Stimulated activated naive CD8-positive, alpha-beta T cell treated with anti-CD3 and anti-CD28 coated beads, Interleukin-15, Interleukin-2, amounts not matched to agents 100 ng/mL and 50 ng/mL, for 24 hours (primary cell): Measurements from ENCODE around the gene L3MBTL4.

Experiments
- H3K27ac Mint-ChIP-seq: one replicate; pipeline ENCODE4 v1.8.0; 2021; ENCODE audit warnings: mild to moderate bottlenecking, mixed read lengths
- H3K27me3 Mint-ChIP-seq: one replicate; pipeline ENCODE4 v1.8.0; 2021; ENCODE audit warnings: mixed read lengths
- H3K36me3 Mint-ChIP-seq: one replicate; pipeline ENCODE4 v1.8.0; 2021; ENCODE audit warnings: low read depth, mixed read lengths
- H3K4me1 Mint-ChIP-seq: one replicate; pipeline ENCODE4 v1.8.0; 2021; ENCODE audit warnings: low read depth, mixed read lengths
- H3K4me3 Mint-ChIP-seq: one replicate; pipeline ENCODE4 v1.8.0; 2021; ENCODE audit warnings: mild to moderate bottlenecking, mixed read lengths
- H3K9me3 Mint-ChIP-seq: one replicate; pipeline ENCODE4 v1.8.0; 2021; ENCODE audit warnings: mixed read lengths

The L3MBTL4 gene

DNA sequence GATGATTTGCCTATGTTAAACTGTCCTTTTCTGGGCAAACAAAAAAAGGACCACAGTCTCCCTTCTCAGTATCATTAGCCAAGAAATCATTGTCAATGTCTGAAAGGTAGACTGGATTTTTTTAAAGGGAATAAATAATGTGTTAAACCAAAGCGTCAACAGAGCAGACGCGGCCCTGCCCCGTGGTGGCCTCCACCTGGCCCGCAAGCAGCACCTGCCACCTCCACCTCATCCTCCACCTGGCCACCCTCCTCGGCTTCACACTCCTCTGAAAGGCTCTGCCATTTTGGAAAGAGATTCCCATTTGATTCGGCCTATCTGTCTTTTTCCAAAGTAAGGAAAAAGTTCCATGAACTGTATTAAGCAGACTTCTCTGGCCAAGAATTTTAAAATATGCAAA lies 451.4 kb downstream of the L3MBTL4 start:
- Mint-ChIP-seq H3K4me3 (no peak overlapping the region), H3K36me3 (no peaks in the 10 kb centered on the region), H3K27ac (no peak overlapping the region), H3K4me1 (peaks cover 15% of the 10 kb centered on the region), H3K27me3 (no peaks in the 10 kb centered on the region), H3K9me3 (no peaks in the 10 kb centered on the region)

- Mint-ChIP-seq H3K9me3 (no peaks in the 10 kb centered on the region), H3K4me1 (peaks cover 15% of the 10 kb centered on the region), H3K4me3 (no peak overlapping the region), H3K27ac (no peak overlapping the region), H3K36me3 (no peaks in the 10 kb centered on the region), H3K27me3 (no peaks in the 10 kb centered on the region)
Measured at GRCh38 chr18:5962362-5962761, 452.3 kb downstream of the L3MBTL4 start.

GRCh38 chr18:5961828-5962150 lies 452.9 kb downstream of the L3MBTL4 start:
- peaks cover 15% of the 10 kb centered on the region for H3K4me1 Mint-ChIP-seq

DNA sequence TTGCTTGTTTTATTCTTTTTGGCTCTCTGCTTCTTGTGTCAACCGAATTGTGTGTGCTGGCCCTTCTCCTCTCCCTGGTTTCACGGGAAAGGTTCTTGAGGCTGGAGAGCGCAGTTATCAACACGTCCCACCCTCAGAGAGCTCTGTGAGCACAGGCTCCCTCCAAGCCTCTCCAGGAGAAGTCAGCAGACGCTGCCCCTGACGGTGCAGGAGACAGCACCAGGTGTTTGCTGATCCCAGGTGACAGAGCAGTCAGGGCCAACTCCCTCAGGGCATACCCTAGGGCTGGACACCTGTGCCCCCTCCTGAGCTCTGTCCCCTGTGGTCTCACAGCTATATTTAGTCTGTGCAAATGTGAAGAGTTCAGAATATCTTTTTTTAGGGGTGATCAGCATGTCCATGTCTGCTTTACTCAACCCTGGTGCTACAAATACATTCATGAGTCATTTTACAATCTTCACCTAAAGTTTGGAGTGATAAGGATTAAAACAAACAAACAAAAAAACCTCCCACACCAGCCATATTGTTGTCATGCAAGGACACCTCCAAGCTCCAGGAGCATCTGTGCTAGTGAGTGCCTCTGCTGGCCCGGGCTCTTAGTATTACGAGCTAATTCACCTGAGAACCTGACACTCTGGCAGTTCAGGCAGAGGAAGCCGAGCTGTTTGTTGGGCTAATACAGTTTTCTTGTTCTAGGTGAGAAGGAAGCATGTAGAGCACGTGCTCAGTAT lies 453.4 kb downstream of the L3MBTL4 start:
- H3K36me3 Mint-ChIP-seq: no peaks in the 10 kb centered on the region
- H3K9me3 Mint-ChIP-seq: no peaks in the 10 kb centered on the region
- no peak overlapping the region for H3K27ac Mint-ChIP-seq
- no peak overlapping the region for H3K4me3 Mint-ChIP-seq
- no peaks in the 10 kb centered on the region for H3K27me3 Mint-ChIP-seq
- H3K4me1 Mint-ChIP-seq: peaks cover 15% of the 10 kb centered on the region

More at GRCh38 chr18:5961828-5962150, 452.9 kb downstream of the L3MBTL4 start:
- no peaks in the 10 kb centered on the region for H3K9me3 Mint-ChIP-seq
- H3K36me3 Mint-ChIP-seq: no peaks in the 10 kb centered on the region
- H3K4me3 Mint-ChIP-seq: no peak overlapping the region
- H3K27ac Mint-ChIP-seq: no peak overlapping the region
- H3K27me3 Mint-ChIP-seq: no peaks in the 10 kb centered on the region

DNA sequence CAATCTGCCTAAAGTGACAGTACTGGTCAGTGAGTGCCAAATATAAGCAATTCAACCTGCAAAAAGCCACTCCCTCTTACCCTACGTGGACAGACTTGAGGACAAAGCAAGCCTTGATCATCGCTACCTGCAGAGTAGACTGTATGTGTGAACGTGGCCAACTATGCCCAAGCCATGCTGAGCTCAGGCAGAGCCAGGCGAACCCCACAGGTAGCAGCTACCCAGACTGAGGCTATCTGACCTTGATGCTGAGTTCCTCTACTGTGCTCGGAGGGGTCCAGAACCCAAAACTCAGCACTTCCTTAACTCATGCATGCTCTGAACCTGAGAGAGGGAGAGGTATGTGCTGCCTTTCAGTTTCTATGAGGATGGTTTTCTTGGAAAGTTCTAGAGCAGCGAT lies 455.9 kb downstream of the L3MBTL4 start:
- H3K4me3 Mint-ChIP-seq: no peak overlapping the region
- H3K4me1 Mint-ChIP-seq: no peaks in the 10 kb centered on the region
- no peaks in the 10 kb centered on the region for H3K9me3 Mint-ChIP-seq
- no peaks in the 10 kb centered on the region for H3K27me3 Mint-ChIP-seq
- no peak overlapping the region for H3K27ac Mint-ChIP-seq
- no peaks in the 10 kb centered on the region for H3K36me3 Mint-ChIP-seq

DNA sequence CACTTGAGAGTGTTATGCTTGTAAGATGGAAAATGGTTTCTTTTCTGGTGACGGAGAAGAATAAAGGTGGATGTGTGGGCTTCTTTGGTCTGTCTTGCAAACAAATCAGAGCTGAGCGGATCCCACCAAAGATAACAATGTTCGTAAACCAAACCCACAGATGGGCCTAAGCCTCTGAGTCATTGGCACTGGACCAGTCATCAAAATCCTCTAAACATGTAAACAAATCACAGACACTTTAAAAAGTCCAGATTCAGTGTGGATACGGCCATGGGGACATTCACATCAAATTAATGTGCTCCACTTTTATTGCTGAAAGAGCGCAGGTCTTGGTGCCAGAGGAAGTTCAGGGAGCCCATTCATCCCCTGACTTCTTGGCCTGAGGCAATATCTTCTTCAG lies 458.9 kb downstream of the L3MBTL4 start:
- no peak overlapping the region for H3K27ac Mint-ChIP-seq
- no peaks in the 10 kb centered on the region for H3K4me1 Mint-ChIP-seq
- H3K4me3 Mint-ChIP-seq: no peak overlapping the region
- H3K36me3 Mint-ChIP-seq: no peaks in the 10 kb centered on the region
- H3K9me3 Mint-ChIP-seq: no peaks in the 10 kb centered on the region
- no peaks in the 10 kb centered on the region for H3K27me3 Mint-ChIP-seq

DNA sequence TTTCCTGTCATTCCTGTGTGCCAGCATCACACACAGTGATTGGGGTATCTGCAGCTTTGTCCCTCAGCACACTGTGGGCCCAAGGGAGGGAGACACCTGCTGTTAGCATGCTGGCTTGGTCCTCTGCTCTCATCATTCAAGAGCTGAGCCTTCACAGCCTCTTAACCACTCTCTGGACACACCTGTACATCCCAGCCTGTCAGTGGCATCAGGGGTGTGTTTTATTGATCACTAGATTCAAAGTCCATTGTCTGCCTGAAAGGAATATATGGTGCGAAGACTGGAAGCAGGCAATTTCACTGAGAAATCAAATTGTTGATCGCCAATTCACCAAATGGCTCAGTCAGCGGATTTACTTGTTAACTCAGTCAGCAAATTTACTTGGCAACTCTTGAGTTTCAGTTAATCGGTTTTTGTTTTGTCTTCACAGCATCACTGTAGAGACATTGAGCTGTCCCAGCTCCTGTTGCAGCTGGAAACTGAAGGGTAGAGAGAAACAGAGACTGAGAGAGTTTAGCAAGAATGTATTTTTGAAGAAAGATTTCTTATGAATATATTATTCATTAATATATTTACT lies 463.1 kb downstream of the L3MBTL4 start:
- no peaks in the 10 kb centered on the region for H3K36me3 Mint-ChIP-seq
- H3K27me3 Mint-ChIP-seq: no peaks in the 10 kb centered on the region
- H3K9me3 Mint-ChIP-seq: no peaks in the 10 kb centered on the region
- no peak overlapping the region for H3K4me3 Mint-ChIP-seq
- no peaks in the 10 kb centered on the region for H3K4me1 Mint-ChIP-seq
- H3K27ac Mint-ChIP-seq: no peak overlapping the region

DNA sequence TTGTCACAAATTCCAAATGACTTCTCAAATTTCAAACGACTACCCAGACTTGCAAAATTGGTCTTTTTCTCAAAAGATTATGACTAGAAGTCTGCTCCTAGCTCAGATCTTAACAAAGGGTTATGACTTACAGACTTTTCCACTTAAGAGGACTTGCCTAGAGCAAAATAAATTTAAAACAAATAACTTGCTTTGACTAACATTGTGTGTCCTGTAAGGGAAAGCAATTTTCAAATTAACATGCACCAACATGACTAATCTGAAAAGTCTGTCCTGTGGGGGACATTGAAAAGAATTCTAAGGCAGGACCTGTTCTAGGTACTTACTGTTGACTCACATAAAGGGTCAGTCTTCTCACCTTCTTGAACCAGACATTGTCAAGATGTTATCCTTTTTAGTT lies 465.9 kb downstream of the L3MBTL4 start:
- Mint-ChIP-seq H3K36me3 (no peaks in the 10 kb centered on the region), H3K27ac (no peak overlapping the region), H3K4me3 (no peak overlapping the region)

GRCh38 chr18:5948237-5948636 lies 466.5 kb downstream of the L3MBTL4 start:
- H3K9me3 Mint-ChIP-seq: no peaks in the 10 kb centered on the region
- no peaks in the 10 kb centered on the region for H3K36me3 Mint-ChIP-seq
- no peaks in the 10 kb centered on the region for H3K4me1 Mint-ChIP-seq
- H3K27ac Mint-ChIP-seq: no peak overlapping the region
- no peak overlapping the region for H3K4me3 Mint-ChIP-seq
- H3K27me3 Mint-ChIP-seq: peaks cover 4% of the 10 kb centered on the region

More for the DNA sequence above, 465.9 kb downstream of the L3MBTL4 start:
- H3K4me1 Mint-ChIP-seq: no peaks in the 10 kb centered on the region
- H3K27me3 Mint-ChIP-seq: no peaks in the 10 kb centered on the region
- no peaks in the 10 kb centered on the region for H3K9me3 Mint-ChIP-seq

DNA sequence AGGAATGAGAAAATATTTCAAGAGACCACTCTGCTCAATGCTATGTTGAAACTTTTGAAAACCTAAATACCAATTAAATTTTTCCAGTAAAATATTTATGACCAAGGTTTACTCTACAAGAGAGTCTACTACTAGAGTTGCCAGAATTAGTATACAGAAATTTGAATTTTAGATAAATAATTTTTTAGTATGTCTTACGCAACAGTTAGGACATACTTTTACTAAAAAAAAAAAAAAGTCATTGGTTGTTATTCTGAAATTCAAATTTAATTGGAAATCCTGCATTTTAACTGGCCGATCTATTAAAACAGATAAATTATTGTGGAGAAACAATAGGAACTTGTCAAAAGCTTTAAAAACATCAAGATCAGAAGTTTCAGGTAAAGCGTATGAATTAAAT lies 470.3 kb downstream of the L3MBTL4 start:
- no peaks in the 10 kb centered on the region for H3K4me1 Mint-ChIP-seq
- peaks cover 12% of the 10 kb centered on the region for H3K27me3 Mint-ChIP-seq
- H3K36me3 Mint-ChIP-seq: no peaks in the 10 kb centered on the region
- no peak overlapping the region for H3K4me3 Mint-ChIP-seq
- no peaks in the 10 kb centered on the region for H3K9me3 Mint-ChIP-seq
- no peak overlapping the region for H3K27ac Mint-ChIP-seq

- H3K4me1 Mint-ChIP-seq: no peaks in the 10 kb centered on the region
- H3K9me3 Mint-ChIP-seq: no peaks in the 10 kb centered on the region
- no peak overlapping the region for H3K27ac Mint-ChIP-seq
- no peak overlapping the region for H3K4me3 Mint-ChIP-seq
- no peaks in the 10 kb centered on the region for H3K36me3 Mint-ChIP-seq
- peaks cover 12% of the 10 kb centered on the region for H3K27me3 Mint-ChIP-seq
Measured at GRCh38 chr18:5943514-5943913, 471.2 kb downstream of the L3MBTL4 start.

DNA sequence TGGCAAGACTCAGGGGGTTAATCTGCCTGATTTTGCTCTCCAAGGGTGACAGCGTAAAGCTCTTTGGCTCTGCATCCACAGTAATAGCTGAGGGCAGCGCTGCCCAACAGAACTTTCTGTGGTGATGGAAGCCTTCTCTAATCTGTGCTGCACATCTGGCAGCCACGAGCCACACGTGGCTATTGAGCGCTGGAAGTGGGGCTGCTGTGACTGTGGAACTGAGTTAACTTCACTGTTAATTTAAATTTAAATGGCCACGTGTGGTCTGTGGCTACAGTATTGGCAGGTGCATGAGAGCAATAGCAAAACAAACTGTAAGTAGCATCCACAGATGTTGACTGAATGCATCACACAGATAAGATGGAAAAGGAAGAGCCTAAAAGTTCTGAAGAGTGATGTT lies 472.1 kb downstream of the L3MBTL4 start:
- H3K4me1 Mint-ChIP-seq: no peaks in the 10 kb centered on the region
- H3K27me3 Mint-ChIP-seq: peaks cover 12% of the 10 kb centered on the region
- H3K9me3 Mint-ChIP-seq: no peaks in the 10 kb centered on the region
- H3K36me3 Mint-ChIP-seq: no peaks in the 10 kb centered on the region
- no peak overlapping the region for H3K4me3 Mint-ChIP-seq
- H3K27ac Mint-ChIP-seq: no peak overlapping the region

- Mint-ChIP-seq H3K9me3 (no peaks in the 10 kb centered on the region), H3K36me3 (no peaks in the 10 kb centered on the region), H3K4me1 (no peaks in the 10 kb centered on the region), H3K27ac (no peak overlapping the region), H3K27me3 (peaks cover 12% of the 10 kb centered on the region), H3K4me3 (no peak overlapping the region)
Measured at GRCh38 chr18:5941890-5942289, 472.8 kb downstream of the L3MBTL4 start.

GRCh38 chr18:5939801-5940667 lies 474.7 kb downstream of the L3MBTL4 start:
- H3K27me3 Mint-ChIP-seq: peaks cover 12% of the 10 kb centered on the region
- H3K9me3 Mint-ChIP-seq: no peaks in the 10 kb centered on the region
- no peak overlapping the region for H3K27ac Mint-ChIP-seq
- H3K4me1 Mint-ChIP-seq: no peaks in the 10 kb centered on the region
- H3K4me3 Mint-ChIP-seq: no peak overlapping the region
- H3K36me3 Mint-ChIP-seq: no peaks in the 10 kb centered on the region

- peaks cover 5% of the 10 kb centered on the region for H3K9me3 Mint-ChIP-seq
- no peak overlapping the region for H3K4me3 Mint-ChIP-seq
- peaks cover 17% of the 10 kb centered on the region for H3K27me3 Mint-ChIP-seq
- no peaks in the 10 kb centered on the region for H3K4me1 Mint-ChIP-seq
- no peak overlapping the region for H3K27ac Mint-ChIP-seq
- no peaks in the 10 kb centered on the region for H3K36me3 Mint-ChIP-seq
Measured at GRCh38 chr18:5937795-5938194, 476.9 kb downstream of the L3MBTL4 start.
